NCI-H1092 treated with DMSO at 0.1 percent for 48 hours (cell line): ENCODE measurements around the gene DBNDD1.
"Not testable (repeated sequence)": the region's sequence is repeated elsewhere in the genome, so short reads cannot be mapped to it uniquely, and the experiment has no call there.

Experiments
- DNase-seq: peaks from one replicate; lab custom pipeline; 2025; lab: John Stamatoyannopoulos, UW

The DBNDD1 gene

DNA sequence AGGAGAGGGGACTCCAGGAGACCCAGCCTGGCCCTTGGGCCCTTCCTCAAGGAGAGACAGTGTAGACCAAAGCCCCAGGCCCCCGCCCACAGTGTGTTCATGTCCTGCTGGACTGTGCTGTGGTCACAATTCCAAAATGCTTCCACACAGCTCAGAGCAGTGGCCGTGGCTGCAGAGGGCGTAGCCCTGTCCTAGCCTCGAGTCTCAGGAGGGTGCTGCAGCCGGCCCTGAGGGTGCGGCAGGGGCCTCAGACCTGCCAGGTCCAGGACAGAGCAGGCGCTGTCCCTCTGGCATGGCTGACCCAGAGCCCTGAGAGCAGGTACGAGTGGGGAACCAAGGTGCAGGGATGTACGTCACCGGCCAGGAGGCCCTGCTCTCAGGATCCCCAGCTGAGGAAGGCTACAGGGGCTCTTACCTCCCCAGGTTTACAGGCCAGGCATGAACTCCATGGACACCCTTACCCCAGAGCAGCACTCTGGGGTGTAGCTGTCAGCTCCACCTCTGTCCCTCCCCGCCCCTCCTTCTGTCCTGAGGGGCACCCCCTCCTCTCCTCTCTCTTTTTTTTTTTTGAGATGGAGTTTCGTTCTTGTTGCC lies 7.3 kb downstream of the DBNDD1 start:
- no peak for DNase-seq

DNA sequence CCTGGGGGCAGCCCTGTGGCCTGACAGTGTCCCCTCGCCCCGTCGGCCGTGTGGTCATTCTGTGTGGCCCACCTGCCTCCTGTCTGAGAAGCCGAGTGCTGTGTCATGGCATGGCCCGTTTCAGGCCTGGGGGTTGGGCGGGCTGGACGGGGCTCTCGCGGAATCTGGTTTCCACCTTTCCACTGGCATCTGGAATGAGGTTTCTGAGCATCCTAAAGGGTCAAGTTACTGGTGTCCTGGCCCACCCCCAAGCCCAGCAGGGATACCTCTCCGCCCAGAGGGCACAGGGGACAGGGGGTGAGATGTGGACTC lies 7.8 kb downstream of the DBNDD1 start:
- DNase-seq, result no peak

DNA sequence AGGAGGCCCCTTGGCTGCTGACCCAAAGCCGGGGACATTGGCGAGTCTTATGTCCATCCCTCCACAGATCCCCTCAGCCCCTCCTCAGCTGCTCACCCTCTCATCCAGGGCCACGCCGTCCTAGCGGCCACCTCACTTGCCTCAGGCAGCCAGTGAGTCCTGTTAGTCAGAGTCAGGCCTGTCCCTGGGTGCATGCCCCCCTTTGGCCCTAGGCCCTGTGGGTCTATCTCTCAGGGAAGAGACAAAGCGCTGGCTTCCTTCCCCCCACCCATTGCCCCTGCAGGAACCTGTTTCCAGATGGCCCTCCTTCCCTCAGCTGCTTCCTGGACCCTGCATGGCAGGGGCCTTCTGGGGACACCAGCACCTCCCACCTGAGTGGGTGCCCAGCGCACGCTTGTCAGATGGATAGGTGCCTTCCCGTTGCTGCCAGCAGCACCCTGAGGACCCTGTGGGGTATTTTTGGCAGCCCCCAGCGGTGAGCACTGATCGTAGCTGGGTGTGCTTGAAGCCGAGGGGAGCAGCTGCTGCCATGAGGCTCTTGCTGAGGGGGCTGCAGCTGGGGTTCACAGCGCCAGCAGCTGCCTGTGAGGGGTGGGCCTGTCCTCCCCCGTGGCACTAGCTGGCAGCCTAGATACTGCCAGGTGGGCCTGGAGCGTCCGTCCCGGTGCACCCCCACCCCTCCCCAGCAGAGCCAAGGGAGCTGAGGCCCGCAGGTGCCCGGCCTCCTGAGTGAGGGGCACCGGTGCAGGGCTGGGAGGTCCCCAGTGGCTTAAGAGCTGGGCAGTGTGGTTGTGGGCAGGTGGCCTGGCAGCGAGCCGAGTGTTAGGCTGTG lies 8.4 kb downstream of the DBNDD1 start:
- DNase-seq, result no peak

DNA sequence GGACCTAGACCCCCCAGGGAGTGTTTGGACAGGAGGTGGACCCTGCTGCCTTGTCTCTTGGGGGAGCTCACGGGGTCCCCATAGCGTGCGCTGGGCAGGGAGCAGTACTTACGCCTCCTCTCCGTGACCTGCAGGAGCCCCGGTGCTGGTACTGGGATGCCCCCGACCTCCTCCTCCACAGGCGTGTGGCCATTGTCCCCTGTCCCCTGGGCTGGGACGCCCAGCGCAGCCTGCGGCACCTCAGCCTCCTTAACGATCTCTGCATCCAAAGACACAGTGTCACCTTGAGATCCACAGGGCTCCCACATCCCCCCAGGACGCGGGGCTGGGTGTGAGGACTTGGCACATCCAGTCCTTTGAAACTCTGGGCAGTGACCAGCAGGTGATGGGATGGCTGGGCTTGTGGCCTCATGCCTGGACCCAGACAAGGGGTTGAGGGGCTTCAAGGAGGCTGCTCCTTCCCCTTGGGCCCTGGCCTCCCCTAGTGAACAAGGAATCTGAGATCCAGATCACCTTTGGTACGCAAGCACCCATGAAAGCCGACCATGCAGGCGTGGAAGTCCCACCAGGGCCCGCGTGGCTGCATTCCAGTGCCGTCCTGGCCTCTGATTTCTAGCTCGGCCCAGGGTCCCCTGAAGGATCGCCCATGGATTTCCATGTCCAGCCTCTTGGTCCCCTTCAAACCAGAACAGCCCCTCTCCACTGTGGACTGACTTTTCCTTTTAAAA lies 9.9 kb downstream of the DBNDD1 start:
- no peak for DNase-seq

DNA sequence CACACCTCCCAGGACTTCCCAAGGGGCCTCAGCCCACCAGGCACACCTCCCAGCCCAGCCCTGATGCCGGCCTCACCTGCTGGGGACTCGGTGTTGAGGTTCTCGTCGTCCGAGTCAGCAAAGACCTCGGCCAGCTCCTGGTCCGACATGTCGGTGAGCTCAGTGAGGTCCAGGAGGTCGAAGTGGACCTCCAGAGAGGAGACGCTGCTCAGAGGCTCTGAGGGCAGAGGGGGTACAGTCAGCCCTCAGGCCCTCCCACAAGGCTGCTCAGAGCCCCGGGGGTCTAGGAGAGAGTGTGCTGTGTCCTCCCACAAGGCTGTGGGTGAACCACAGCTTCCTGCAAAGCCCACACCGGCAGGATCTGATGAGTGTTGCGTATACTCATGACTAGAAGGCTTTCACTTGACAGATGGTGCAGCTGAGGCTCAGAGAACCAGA lies 10.5 kb downstream of the DBNDD1 start:
- DNase-seq, result no peak

DNA sequence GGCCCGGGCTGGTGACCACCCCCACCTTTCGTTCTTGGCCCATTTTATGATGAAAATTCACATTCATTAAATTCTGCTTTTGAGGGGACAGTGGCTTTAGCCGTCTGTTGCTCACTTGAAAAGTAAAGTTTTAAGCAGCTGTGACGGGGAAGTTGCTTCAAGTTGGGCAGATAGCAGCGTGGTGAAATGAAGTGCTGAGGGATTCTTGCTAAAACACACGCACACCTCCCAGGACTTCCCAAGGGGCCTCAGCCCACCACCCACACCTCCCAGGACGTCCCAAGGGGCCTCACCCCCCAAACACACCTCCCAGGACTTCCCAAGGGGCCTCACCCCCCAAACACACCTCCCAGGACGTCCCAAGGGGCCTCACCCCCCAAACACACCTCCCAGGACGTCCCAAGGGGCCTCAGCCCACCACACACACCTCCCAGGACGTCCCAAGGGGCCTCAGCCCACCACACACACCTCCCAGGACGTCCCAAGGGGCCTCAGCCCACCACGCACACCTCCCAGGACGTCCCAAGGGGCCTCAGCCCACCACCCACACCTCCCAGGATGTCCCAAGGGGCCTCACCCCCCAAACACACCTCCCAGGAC lies 11.5 kb downstream of the DBNDD1 start:
- not testable (repeated sequence) for DNase-seq

DNA sequence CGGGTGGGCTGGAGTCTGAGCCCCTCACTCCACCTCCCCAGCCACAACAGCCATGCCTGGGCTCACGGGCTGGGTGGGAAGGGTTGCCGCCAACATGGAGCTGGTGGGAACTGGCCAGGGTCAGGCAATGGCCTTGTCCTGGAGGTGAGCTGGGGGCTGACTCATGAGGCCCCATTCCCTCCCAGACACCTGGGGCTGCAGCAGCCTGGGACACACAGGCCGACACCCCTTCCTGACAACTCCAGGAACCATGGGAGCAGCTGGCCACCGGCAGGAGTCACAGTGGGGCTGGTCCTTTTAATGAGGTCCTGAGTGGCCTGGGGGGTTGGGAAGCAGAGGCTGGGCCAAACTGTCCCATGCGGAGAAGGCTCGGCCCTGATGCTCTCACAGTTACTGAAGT lies 12.2 kb downstream of the DBNDD1 start:
- DNase-seq, result no peak

DNA sequence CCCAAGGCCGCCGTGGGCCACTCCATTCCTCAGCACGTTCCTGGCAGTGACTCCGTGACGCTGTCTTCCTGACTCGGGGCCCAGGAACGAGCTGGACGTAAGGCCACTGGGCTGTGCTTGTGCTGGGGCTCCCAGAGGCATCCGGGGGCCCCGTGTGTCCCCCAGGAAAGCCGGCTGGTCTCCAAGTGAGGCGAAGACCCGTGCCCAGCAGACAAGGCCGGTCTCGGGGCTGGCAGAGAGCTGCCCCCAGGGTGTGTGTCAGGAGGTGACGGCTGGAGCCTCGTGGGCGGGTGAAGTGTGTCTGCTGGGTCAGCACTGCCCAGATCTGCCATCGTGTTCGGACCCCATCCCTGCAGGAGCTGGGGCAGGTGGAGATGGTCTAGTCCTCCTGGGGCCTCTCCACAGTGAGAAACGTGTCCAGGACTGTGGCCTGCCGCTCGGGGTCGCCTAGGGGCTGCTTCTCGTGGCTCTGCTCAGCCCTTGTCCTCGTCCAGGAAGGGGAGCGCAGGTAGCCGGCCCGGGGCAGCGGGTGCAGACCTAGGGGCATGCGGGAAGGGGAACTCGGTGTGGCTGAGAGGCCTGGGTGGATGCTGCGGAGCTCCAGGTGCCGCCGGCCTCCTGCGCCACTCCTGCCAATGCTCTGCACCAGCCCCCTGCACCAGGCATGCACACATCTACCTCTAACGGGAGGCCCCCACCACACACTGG lies 13.1 kb downstream of the DBNDD1 start:
- DNase-seq, result no peak

DNA sequence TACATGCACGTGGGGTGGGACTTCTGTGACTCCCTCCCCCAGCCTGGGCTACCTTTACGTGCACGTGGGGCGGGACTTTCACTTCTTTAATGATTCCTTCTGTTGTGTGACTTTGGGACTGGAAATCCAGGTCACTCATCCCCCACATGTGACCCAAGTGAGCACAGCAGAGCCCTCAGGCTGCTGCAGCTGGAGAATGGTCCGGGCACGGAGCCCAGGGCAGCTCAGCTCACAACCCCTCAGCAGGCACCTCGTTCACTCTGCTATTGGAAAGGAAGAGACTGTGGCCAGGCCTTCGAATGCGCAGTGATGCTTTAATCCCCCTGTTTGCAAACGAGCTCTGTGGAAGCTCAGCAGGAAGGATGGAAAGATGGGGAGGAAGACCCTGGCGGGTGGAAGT lies 14.7 kb downstream of the DBNDD1 start:
- no peak for DNase-seq

DNA sequence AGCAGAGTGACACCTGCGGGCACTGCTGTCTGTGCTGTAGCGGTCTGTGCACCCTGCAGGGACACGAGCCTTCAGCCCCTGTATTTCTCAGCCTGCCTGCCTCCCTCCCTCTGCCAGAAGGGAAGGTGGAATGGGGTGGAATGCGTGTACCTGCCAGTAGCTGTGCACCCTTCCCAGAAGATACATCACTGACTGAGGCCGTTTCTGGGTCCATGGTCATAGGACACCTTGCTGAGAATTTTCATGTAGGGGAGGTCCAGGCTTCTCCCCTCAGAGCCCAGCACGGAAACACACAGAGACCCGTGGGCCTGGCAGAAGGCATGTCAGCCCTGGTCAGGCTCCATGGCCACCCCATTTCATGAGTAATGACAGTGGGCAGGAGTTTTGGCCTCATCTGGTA lies 16.5 kb downstream of the DBNDD1 start:
- no peak for DNase-seq

DNA sequence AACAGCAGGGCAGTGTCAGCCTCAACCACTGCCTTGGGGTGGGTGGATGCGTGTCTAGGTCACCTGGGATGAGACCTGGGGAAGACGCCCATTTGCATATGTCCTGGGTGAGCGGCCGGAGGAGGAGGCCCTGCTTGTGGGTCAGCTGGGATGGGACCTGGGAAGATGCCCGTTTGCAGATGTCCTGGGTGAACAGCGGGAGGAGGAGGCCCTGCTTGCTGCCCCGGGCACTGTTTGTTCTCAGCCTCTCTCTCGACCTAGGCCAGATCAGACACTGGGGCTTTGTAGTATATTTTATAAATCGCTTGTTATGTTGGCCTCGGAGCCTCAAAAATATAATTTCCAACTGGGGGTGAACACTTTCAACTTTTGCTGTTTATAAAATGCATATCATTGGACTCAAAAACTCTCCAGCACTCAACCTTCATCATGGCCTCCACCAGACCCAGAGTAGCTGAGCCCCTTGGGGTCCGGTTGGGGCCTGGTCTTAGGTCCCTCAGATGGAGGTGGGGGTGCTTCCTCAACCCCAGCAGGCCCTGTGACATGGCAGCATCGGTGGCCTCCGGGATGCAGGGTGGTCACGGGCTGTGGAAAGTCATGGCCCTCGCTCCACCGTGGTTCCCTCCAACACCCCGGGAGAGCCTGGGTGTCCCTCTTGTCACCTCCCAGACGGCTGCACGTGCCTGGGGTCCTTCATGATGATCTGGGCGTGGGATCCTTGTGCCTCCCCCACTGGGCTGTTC lies 17.3 kb downstream of the DBNDD1 start:
- no peak for DNase-seq

DNA sequence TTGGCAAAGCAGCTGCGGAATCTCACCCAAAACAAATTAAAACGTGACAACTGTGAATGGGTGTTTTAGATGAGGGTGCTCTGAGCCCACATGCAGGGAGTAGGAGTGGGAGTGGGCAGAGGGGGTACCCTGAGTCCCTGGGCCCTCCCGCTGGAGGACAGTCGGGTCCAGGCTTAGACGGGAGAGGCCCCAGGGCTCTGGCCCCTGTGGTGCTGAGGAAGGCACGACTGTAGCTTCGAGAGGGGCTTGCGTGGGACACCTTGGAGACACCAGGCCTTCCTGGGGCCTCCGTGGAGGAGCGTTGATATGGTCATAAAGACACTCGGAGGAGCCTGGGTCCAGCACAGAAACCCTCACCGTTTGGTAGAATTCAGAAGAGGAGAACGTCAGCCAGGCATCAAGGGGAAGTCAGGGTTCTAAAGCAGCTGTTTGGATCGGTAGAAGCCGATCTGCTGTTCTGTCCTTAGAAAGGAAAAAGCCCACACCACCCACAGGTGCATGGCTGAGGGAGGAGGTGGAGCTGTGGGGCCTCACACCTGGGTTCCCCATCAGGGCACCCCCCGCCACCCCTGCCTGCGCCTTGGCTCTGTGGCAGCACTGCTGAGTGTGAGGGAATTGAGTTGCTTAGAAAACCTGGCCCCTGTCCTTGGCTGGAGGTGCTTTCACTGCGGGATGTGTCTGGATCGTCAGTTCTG lies 18.4 kb downstream of the DBNDD1 start:
- no peak for DNase-seq

DNA sequence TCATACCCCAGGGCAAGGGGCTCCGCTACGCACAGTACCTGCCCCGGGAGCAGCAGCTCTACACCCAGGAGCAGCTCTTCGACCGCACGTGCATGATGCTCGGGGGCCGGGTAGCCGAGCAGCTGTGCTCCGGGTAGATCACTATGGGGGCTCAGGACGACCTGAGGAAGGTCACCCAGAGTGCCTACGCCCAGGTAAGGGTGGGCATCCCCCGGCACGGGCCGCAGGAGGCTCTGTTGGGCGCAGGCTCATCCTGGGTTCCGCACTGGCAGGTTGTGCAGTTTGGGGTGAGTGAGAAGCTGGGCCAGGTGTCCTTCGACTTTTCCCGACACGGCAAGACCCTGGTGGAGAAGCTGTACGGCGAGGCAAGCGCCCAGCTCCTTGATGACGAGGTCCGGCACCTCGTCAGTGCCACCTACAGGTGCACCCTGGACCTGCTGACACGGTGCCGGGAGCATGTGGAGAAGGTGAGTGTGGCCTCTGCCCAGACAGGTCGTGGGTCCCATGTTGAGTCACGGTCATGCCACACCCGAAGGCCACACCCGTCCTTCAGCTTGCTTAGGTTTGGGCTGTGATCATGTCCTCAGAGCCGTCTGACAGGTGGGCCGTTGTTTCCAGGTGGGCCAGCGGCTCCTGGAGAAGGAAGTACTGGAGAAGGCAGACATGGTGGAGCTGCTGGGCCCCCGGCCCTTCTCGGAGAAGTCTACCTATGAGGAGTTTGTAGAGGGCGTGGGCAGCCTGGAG lies 19.3 kb downstream of the DBNDD1 start:
- no peak for DNase-seq

DNA sequence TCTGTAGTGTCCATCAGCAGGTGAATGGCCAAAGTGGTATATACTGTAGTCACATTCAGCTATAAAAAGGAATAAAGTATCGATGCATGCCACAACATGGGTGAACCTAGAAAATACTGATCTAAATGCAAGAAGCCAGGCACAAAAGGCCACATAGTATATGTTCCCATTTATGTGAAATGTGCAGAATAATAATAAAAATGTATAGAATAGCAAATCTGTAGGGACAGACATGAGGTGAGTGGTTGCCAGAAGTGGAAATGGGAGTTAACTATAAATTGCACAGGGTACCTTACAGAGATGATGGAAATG lies 23.1 kb downstream of the DBNDD1 start:
- no peak for DNase-seq

DNA sequence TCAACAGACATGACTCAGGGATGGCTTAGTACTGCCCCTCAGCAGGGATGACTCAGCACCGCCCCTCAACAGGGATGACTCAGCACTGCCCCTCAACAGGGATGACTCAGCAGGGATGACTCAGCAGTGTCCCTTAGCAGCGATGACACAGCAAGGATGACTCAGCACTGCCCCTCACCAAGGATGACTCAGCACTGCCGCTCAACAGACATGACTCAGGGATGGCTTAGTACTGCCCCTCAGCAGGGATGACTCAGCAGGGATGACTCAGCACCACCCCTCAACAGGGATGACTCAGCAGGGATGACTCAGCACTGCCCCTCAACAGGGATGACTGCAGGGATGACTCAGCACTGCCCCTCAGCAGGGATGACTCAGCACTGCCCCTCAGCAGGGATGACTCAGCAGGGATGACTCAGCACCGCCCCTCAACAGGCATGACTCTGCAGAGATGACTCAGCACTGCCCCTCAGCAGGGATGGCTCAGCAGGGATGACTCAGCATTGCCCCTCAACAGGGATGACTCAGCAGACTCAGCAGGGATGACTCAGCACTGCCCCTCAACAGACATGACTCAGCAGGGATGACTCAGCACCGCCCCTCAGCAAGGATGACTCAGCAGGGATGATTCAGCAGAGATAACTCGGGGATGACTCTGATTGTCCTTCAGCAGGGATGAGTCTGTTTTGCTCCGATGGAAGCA lies 23.6 kb downstream of the DBNDD1 start:
- DNase-seq, result not testable (repeated sequence)

DNA sequence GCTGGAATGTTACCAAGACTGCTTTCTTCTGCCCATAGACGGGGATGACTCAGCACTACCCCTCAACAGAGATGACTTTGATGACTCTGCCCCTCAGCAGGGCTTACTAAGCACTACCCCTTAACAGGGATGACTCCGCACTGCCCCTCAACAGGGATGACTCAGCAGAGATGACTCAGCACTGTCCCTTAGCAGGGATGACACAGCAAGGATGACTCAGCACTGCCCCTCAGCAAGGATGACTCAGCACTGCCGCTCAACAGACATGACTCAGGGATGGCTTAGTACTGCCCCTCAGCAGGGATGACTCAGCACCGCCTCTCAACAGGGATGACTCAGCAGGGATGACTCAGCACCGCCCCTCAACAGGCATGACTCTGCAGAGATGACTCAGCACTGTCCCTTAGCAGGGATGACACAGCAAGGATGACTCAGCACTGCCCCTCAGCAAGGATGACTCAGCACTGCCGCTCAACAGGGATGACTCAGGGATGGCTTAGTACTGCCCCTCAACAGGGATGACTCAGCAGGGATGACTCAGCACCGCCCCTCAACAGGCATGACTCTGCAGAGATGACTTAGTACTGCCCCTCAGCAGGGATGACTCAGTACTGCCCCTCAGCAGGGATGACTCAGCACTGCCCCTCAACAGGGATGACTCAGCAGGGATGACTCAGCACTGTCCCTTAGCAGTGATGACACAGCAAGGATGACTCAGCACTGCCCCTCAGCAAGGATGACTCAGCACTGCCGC lies 24.4 kb downstream of the DBNDD1 start:
- DNase-seq, result not testable (repeated sequence)

DNA sequence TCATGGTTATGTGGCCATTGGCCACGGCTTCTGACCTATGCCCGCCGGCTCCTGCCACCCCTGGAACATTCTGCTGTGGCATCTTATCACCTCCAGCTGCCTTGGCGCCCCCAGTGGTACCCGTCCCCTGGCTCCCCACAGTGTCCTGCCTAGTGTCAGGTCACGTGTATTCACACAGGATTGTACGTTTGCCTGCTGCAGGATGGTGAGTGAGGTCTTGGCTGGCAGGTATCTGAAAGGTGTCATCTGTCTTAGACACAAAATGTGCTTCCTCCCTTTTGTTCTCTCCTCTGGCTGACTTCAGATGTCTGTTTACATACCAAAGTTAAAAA lies 24.9 kb downstream of the DBNDD1 start:
- DNase-seq, result no peak

DNA sequence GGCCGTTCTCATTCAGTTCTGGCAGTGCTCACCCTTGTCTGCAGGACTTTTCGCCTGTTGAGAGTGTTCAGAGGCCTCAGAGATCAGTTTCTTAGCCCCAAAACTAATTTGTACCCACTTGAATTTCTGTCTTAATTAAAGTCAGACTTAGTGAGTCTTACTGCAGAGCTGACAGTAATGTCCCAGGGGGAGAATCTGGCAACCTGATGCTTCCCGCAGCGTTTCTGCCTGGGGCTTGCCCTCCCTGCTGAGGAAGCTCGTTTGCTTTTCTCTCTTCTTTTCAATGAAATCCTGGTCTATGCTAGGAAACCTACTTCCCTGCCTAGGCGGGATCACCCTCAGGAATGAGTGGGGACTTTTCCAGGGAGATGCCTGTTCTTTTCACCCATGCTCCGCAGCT lies 25.3 kb downstream of the DBNDD1 start:
- no peak for DNase-seq

DNA sequence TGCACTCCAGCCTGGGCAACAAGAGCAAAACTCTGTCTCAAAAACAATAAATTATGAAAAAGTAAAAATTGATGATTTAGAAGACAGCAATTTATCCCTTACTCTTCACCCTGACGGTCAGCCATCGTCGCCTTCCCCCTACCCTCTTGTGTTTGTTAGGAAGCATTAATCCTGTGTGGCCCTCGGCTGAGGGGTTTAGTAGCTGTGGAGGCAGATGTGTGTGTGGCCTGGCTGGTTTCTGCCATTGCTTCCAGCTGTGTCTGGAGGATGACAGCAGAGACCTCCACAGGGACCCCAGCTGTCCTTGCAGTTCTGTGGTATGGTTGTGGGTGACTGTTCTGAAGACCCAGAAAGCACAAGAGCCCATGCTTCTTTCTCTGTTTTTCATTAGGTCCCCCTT lies 25.9 kb downstream of the DBNDD1 start:
- DNase-seq, result no peak
